Islet precursor cell (in vitro differentiated cells): Measurements from ENCODE around the gene CST6.
"Not testable (repeated sequence)": the region's sequence is repeated elsewhere in the genome, so short reads cannot be mapped to it uniquely, and the experiment has no call there.

Source experiments
- DNase-seq: peaks from one replicate; pipeline ENCODE4 v3.0.0-alpha.2; 2018

The CST6 gene

GRCh38 chr11:65987336-65987735 is 24.5 kb upstream of the CST6 start:
- DNase-seq = no peak

GRCh38 chr11:65988791-65989592 is 22.8 kb upstream of the CST6 start:
- DNase-seq = peak; percentile 96

- no peak for DNase-seq
These were observed 19.8 kb upstream of the CST6 start for GRCh38 chr11:65992056-65992455.

- no peak for DNase-seq
These were observed 14.5 kb upstream of the CST6 start for GRCh38 chr11:65997286-65997685.

GRCh38 chr11:66001942-66002647 is 9.7 kb upstream of the CST6 start, which contains the start of the genes BANF1 and EIF1AD:
TSS of gene BANF1 (plus strand) at chr11:66002503. CDS start at chr11:66003251, 748 bp downstream.
TSS of gene EIF1AD (minus strand) at chr11:66002157. CDS start at chr11:66000389, 1,768 bp downstream.
- peak; percentile 98 for DNase-seq

GRCh38 chr11:66002648-66003225 is 9.1 kb upstream of the CST6 start:
- no peak for DNase-seq

GRCh38 chr11:66003291-66003690 is 8.5 kb upstream of the CST6 start:
- no peak for DNase-seq

- DNase-seq = no peak
These were observed 7.6 kb upstream of the CST6 start for GRCh38 chr11:66004186-66004585.

GRCh38 chr11:66006134-66006890 is 5.5 kb upstream of the CST6 start:
- no peak for DNase-seq

GRCh38 chr11:66006891-66007176 is 5.0 kb upstream of the CST6 start:
- DNase-seq = peak; percentile 75

- DNase-seq = no peak
These were observed 4.6 kb upstream of the CST6 start for GRCh38 chr11:66007201-66007634.

- no peak for DNase-seq
These were observed 3.7 kb upstream of the CST6 start for GRCh38 chr11:66008095-66008467.

GRCh38 chr11:66008468-66009101 is 3.2 kb upstream of the CST6 start:
- DNase-seq = no peak

GRCh38 chr11:66010036-66010435 is 1.8 kb upstream of the CST6 start:
- DNase-seq = not testable (repeated sequence)

- peak; percentile 97 for DNase-seq
These were observed 496 bp upstream of the CST6 start for GRCh38 chr11:66011239-66011784.

- DNase-seq = no peak
These were observed 650 bp downstream of the CST6 start for GRCh38 chr11:66012371-66012945.

- peak; percentile 85 for DNase-seq
These were observed 1.3 kb downstream of the CST6 start for GRCh38 chr11:66012946-66013761.

GRCh38 chr11:66013762-66014100 is 1.9 kb downstream of the CST6 start:
- no peak for DNase-seq

- no peak for DNase-seq
These were observed 3.1 kb downstream of the CST6 start for GRCh38 chr11:66014804-66015453.

- peak; percentile 69 for DNase-seq
These were observed 3.7 kb downstream of the CST6 start for GRCh38 chr11:66015454-66015881.
